ENCODE results near the gene BRCA1.
"Not testable (repeated sequence)": the region's sequence is repeated elsewhere in the genome, so short reads cannot be mapped to it uniquely, and the experiment has no call there.

The BRCA1 gene

GRCh38 chr17:43134774-43135453, 9.8 kb upstream of the BRCA1 start:
- DNase-seq (ENCODE audit: low spot score), result no peak

- DNase-seq (ENCODE audit: low spot score), result not testable (repeated sequence)
Observed at GRCh38 chr17:43133439-43133838, 8.3 kb upstream of the BRCA1 start.

GRCh38 chr17:43132117-43132516, 7.0 kb upstream of the BRCA1 start:
- no peak for DNase-seq (ENCODE audit: low spot score)

- DNase-seq (ENCODE audit: low spot score), result no peak
Observed at GRCh38 chr17:43129671-43130010, 4.5 kb upstream of the BRCA1 start.

- not testable (repeated sequence) for DNase-seq (ENCODE audit: low spot score)
Observed at GRCh38 chr17:43127333-43127876, 2.2 kb upstream of the BRCA1 start.

GRCh38 chr17:43126911-43127290, 1.7 kb upstream of the BRCA1 start:
- DNase-seq (ENCODE audit: low spot score), result no peak

GRCh38 chr17:43125967-43126910, 1.1 kb upstream of the BRCA1 start:
- no peak for DNase-seq (ENCODE audit: low spot score)

GRCh38 chr17:43118679-43119615, 6.2 kb downstream of the BRCA1 start:
- DNase-seq (ENCODE audit: low spot score), result no peak

- DNase-seq (ENCODE audit: low spot score), result no peak
Observed at GRCh38 chr17:43114151-43114552, 11.0 kb downstream of the BRCA1 start.

- no peak for DNase-seq (ENCODE audit: low spot score)
Observed at GRCh38 chr17:43106552-43106951, 18.6 kb downstream of the BRCA1 start.

- no peak for DNase-seq (ENCODE audit: low spot score)
Observed at GRCh38 chr17:43105146-43105545, 20.0 kb downstream of the BRCA1 start.

- no peak for DNase-seq (ENCODE audit: low spot score)
Observed at GRCh38 chr17:43104665-43105064, 20.5 kb downstream of the BRCA1 start.

GRCh38 chr17:43095364-43095763, 29.8 kb downstream of the BRCA1 start:
- DNase-seq (ENCODE audit: low spot score), result not testable (repeated sequence)

GRCh38 chr17:43094129-43094835, 30.9 kb downstream of the BRCA1 start:
- DNase-seq (ENCODE audit: low spot score), result no peak

GRCh38 chr17:43092901-43093300, 32.3 kb downstream of the BRCA1 start:
- no peak for DNase-seq (ENCODE audit: low spot score)

- no peak for DNase-seq (ENCODE audit: low spot score)
Observed at GRCh38 chr17:43090022-43090421, 35.1 kb downstream of the BRCA1 start.

- DNase-seq (ENCODE audit: low spot score), result no peak
Observed at GRCh38 chr17:43085474-43085873, 39.7 kb downstream of the BRCA1 start.

GRCh38 chr17:43079641-43080302, 45.4 kb downstream of the BRCA1 start:
- DNase-seq (ENCODE audit: low spot score), result no peak

- DNase-seq (ENCODE audit: low spot score), result no peak
Observed at GRCh38 chr17:43074869-43075268, 50.3 kb downstream of the BRCA1 start.

GRCh38 chr17:43070872-43071271, 54.3 kb downstream of the BRCA1 start:
- DNase-seq (ENCODE audit: low spot score), result no peak

GRCh38 chr17:43070257-43070656, 54.9 kb downstream of the BRCA1 start:
- DNase-seq (ENCODE audit: low spot score), result no peak

Data from hematopoietic multipotent progenitor cell treated with erythropoietin and hydrocortisone succinate and interleukin-3 and kit ligand, for 17 days (in vitro differentiated cells).